Endothelial cell of umbilical vein (primary cell): Measurements from ENCODE around the gene TMEM255A. TPM values are rescaled to one million over a fixed set of nuclear protein-coding genes. Genes with fewer than 3 reads are reported as not detected.

Experiments
- BruUV-seq: library from RNA; stranded (reverse); fragments of 400-500 nt; replicated peaks from 2 replicates; lab custom pipeline; 2021; lab: Mats Ljungman, UMichigan
- CTCF ChIA-PET: fragments of 300-600, 350-600 bp; sonication (Branson Sonifier 250); formaldehyde crosslinking; loops from one replicate; lab custom pipeline; 2021; ENCODE audit warnings: antibody characterized with exemption, inconsistent platforms; lab: Charles Lee
- POLR2A ChIA-PET: fragments of 300-600, 350-600 bp; sonication (Branson Sonifier 250); formaldehyde crosslinking; loops from one replicate; lab custom pipeline; 2021; ENCODE audit warnings: antibody characterized with exemption, inconsistent platforms; lab: Charles Lee
- DNase-seq: peaks from one replicate; pipeline ENCODE4 v3.0.0-alpha.2; 2011; ENCODE audit warnings: low read depth, low spot score
- FAIRE-seq: peaks from 2 replicates; lab custom pipeline; 2011; peaks lifted over from hg19 to GRCh38; lab: Jason Lieb, UNC
- H2AFZ ChIP-seq: 2 replicates; pipeline ENCODE4 v1.6.0; 2012; ENCODE audit warnings: low read depth, low read length, control low read depth, inconsistent platforms
- H3K27ac ChIP-seq: 2 replicates; pipeline ENCODE4 v1.5.1; 2011; ENCODE audit warnings: low read depth, mild to moderate bottlenecking, control low read depth, low read length, moderate library complexity; ENCODE audit not compliant: insufficient read depth
- H3K27me3 ChIP-seq, 2 experiments: 2 replicates each; pipeline versions ENCODE4 v1.6.0 to v1.6.1; 2011; ENCODE audit warnings: low read length in 2 of 2, mixed read lengths in 1 of 2; ENCODE audit not compliant: control insufficient read depth in 2 of 2, insufficient read depth in 2 of 2
- H3K36me3 ChIP-seq, 2 experiments: 2 replicates in 1 of 2; 3 replicates in 1 of 2; pipeline ENCODE4 v1.5.1; 2011; ENCODE audit warnings: low read length in 2 of 2, mild to moderate bottlenecking in 1 of 2, moderate library complexity in 1 of 2; ENCODE audit not compliant: control insufficient read depth in 2 of 2, insufficient read depth in 2 of 2; ENCODE audit errors: extremely low read depth in 1 of 2
- H3K4me1 ChIP-seq: 3 replicates; pipeline ENCODE4 v1.5.1; 2011; ENCODE audit warnings: mild to moderate bottlenecking, low read length; ENCODE audit not compliant: control insufficient read depth, insufficient read depth; ENCODE audit errors: extremely low read depth
- H3K4me2 ChIP-seq: 2 replicates; pipeline ENCODE4 v1.6.1; 2011; ENCODE audit warnings: low read length, control low read depth, mixed read lengths; ENCODE audit not compliant: insufficient read depth
- H3K4me3 ChIP-seq, 3 experiments: fragments of 200-600 bp in 1 of 3; sonication (generic), shearing (Covaris generic) in 1 of 3; replicated peaks in 1 of 3; 2 replicates each; pipeline ENCODE4 v1.5.1; 2011 to 2016; ENCODE audit warnings: control low read depth in 3 of 3, low read length in 3 of 3, mild to moderate bottlenecking in 2 of 3, inconsistent platforms in 1 of 3, low read depth in 1 of 3, moderate library complexity in 1 of 3; ENCODE audit not compliant: insufficient read depth in 1 of 3
- H3K79me2 ChIP-seq: 2 replicates; pipeline ENCODE4 v1.6.0; 2012; ENCODE audit warnings: low read length, inconsistent platforms; ENCODE audit not compliant: control insufficient read depth, insufficient read depth
- H3K9ac ChIP-seq: replicated peaks from 2 replicates; pipeline ENCODE3; 2011; ENCODE audit warnings: low read length, control low read depth; ENCODE audit not compliant: insufficient read depth; ENCODE audit errors: extremely low read depth
- H3K9me1 ChIP-seq: replicated peaks from 3 replicates; pipeline ENCODE4 v1.6.0; 2011; ENCODE audit warnings: mild to moderate bottlenecking, low read length; ENCODE audit not compliant: control insufficient read depth, insufficient read depth; ENCODE audit errors: extremely low read depth
- H3K9me3 ChIP-seq: replicated peaks from 2 replicates; pipeline ENCODE4 v1.5.1; 2012; ENCODE audit warnings: low read length, inconsistent platforms; ENCODE audit not compliant: control insufficient read depth, insufficient read depth
- H4K20me1 ChIP-seq: replicated peaks from 2 replicates; pipeline ENCODE3; 2011; ENCODE audit warnings: mild to moderate bottlenecking, low read length; ENCODE audit not compliant: control insufficient read depth, insufficient read depth; ENCODE audit errors: extremely low read depth
- CTCF ChIP-seq, 2 donors: IDR thresholded peaks; 1 replicate in 1 of 2; 2 replicates in 1 of 2; pipeline ENCODE4 v1.5.1; 2011; ENCODE audit warnings: low read length in 2 of 2, mild to moderate bottlenecking in 2 of 2, moderate library complexity in 2 of 2, control low read depth in 1 of 2, inconsistent platforms in 1 of 2, low read depth in 1 of 2; ENCODE audit not compliant: insufficient read depth in 1 of 2; ENCODE audit errors: extremely low read depth in 1 of 2
- EZH2 ChIP-seq: IDR thresholded peaks from 2 replicates; pipeline ENCODE4 v1.6.1; 2012; ENCODE audit warnings: borderline replicate concordance, low read depth, mild to moderate bottlenecking, moderate library complexity, low read length, inconsistent platforms; ENCODE audit not compliant: severe bottlenecking
- FOS ChIP-seq: IDR thresholded peaks from 2 replicates; pipeline ENCODE4 v1.6.1; 2011; ENCODE audit warnings: mild to moderate bottlenecking, low read length, moderate library complexity, borderline replicate concordance; ENCODE audit not compliant: insufficient read depth
- GATA2 ChIP-seq: IDR thresholded peaks from 2 replicates; pipeline ENCODE4 v1.7.0; 2011; ENCODE audit warnings: low read depth, mild to moderate bottlenecking, moderate library complexity, mixed read lengths, low read length; ENCODE audit not compliant: insufficient read length, insufficient read depth
- JUN ChIP-seq: IDR thresholded peaks from 2 replicates; pipeline ENCODE4 v1.6.1; 2011; ENCODE audit warnings: borderline replicate concordance, low read depth; ENCODE audit not compliant: insufficient read length, insufficient read depth
- MYC ChIP-seq: IDR thresholded peaks from one replicate; pipeline ENCODE4 v1.6.1; 2011; ENCODE audit warnings: mild to moderate bottlenecking, low read depth, low read length
- POLR2A ChIP-seq: IDR thresholded peaks from 2 replicates; pipeline ENCODE4 v1.6.1; 2012; ENCODE audit warnings: low read depth, mild to moderate bottlenecking, control low read depth, low read length
- POLR2AphosphoS5 ChIP-seq: IDR thresholded peaks from 2 replicates; pipeline ENCODE4 v1.6.1; 2012; ENCODE audit warnings: low read depth, mild to moderate bottlenecking, control low read depth, low read length, moderate library complexity; ENCODE audit not compliant: insufficient read depth
- dilution Hi-C: fragments of 300-500 bp; cut with MboI; formaldehyde crosslinking; loops from one replicate; pipeline ENCODE4 v1.15.0; 2019; ENCODE audit warnings: low sequenced_read_pairs; ENCODE audit not compliant: extremely low pct_ligation_motif_present
- intact Hi-C: fragments of 100-400 bp; cut with micrococcal nuclease; formaldehyde crosslinking; loops from one replicate; pipeline ENCODE4 v1.10.0; 2022
- polyA plus RNA-seq, 4 experiments: library from polyadenylated mRNA; depleted of rRNA in 3 of 4; stranded (reverse) in 3 of 4; unstranded in 1 of 4; fragments of >200 nt; gene quantifications; 2 replicates each; pipeline versions ENCODE4 v1.2.1 to v1.2.3, GENCODE V29; 2011 to 2012; ENCODE audit warnings: missing spikeins in 1 of 4
- total RNA-seq: library from RNA; stranded (reverse); gene quantifications from 2 replicates; pipeline ENCODE4 v1.2.3, GENCODE V29; 2021
- TF ChIP-seq, protein P1 (sequence below): IDR thresholded peaks from 2 replicates; pipeline ENCODE4 v1.6.1; 2011; ENCODE audit not compliant: insufficient read depth, insufficient read length

The TMEM255A gene
- total and polyA plus RNA-seq, 2 donors (not counting 3 experiments of a cell fraction or from before 2014, with no cell fraction given), result not detected

- CTCF ChIA-PET, result no interaction called here
- Histone ChIP-seq H3K4me1 (no peaks in the 10 kb centered on the region), H3K4me3 (no peak overlapping the region), H3K27ac (no peak overlapping the region), H2AFZ (no peak overlapping the region), H3K9ac (no peak overlapping the region), H3K36me3 (no peaks in the 10 kb centered on the region), H3K9me3 (no peaks in the 10 kb centered on the region), H4K20me1 (no peaks in the 10 kb centered on the region), H3K79me2 (no peaks in the 10 kb centered on the region), H3K9me1 (no peaks in the 10 kb centered on the region), H3K4me2 (no peak overlapping the region), H3K27me3 (no peaks in the 10 kb centered on the region)
- no TSS peak for BruUV-seq
- POLR2A ChIA-PET, result no interaction called here
- intact Hi-C loops, result no loop called here
- TF ChIP-seq CTCF (IDR thresholded peaks at IDR 0.05; ENCODE audit: extremely low read depth in 1 of 2, insufficient read depth in 1 of 2, low read depth in 1 of 2, low read length in 2 of 2) (no peak), FOS (no peak), POLR2A (no peak), MYC (no peak), GATA2 (no peak), POLR2AphosphoS5 (no peak), EZH2 (no peak), JUN (no peak)
- TF ChIP-seq, protein P1, sequence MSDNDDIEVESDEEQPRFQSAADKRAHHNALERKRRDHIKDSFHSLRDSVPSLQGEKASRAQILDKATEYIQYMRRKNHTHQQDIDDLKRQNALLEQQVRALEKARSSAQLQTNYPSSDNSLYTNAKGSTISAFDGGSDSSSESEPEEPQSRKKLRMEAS, result no peak
- dilution Hi-C loops, result no loop called here
- DNase-seq (no peak), FAIRE-seq (no peak)
Measured at GRCh38 chrX:120357186-120357585, 45.9 kb upstream of the TMEM255A start.
